ENCODE data around the gene EPAS1. TPM values are rescaled to one million over a fixed set of nuclear protein-coding genes. Genes with fewer than 3 reads are reported as not detected.

EPAS1 gene
- total and polyA plus RNA-seq, 12 donors: 25.2 to 307 (median 175) TPM

GRCh38 chr2:46364797-46365457 lies 67.7 kb downstream of the EPAS1 start:
- H3K4me1 ChIP-seq (replicated peaks in 1 of 2): no peaks in the 10 kb centered on the region
- H3K27me3 ChIP-seq: no peaks in the 10 kb centered on the region
- no peak overlapping the region for H3K27ac ChIP-seq
- intact Hi-C loops (cut with DNase I): loop anchor here (5.0 to 10.0 kb wide), 3 partner anchors 90 to 358 kb away; no protein-coding TSS in a partner anchor
- TF ChIP-seq, protein P1, sequence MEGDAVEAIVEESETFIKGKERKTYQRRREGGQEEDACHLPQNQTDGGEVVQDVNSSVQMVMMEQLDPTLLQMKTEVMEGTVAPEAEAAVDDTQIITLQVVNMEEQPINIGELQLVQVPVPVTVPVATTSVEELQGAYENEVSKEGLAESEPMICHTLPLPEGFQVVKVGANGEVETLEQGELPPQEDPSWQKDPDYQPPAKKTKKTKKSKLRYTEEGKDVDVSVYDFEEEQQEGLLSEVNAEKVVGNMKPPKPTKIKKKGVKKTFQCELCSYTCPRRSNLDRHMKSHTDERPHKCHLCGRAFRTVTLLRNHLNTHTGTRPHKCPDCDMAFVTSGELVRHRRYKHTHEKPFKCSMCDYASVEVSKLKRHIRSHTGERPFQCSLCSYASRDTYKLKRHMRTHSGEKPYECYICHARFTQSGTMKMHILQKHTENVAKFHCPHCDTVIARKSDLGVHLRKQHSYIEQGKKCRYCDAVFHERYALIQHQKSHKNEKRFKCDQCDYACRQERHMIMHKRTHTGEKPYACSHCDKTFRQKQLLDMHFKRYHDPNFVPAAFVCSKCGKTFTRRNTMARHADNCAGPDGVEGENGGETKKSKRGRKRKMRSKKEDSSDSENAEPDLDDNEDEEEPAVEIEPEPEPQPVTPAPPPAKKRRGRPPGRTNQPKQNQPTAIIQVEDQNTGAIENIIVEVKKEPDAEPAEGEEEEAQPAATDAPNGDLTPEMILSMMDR (IDR thresholded peaks at IDR 0.05): peak; percentile 68 to 86 (median 80)
- TF ChIP-seq POLR2A (IDR thresholded peaks at IDR 0.05): no peak
- peak in 5 of 7 donors; percentile 28 to 73 (median 58) for DNase-seq
- H3K36me3 ChIP-seq (replicated peaks in 1 of 2): peaks cover 0 to 42% of the 10 kb centered on the region in 2 donors
- no peaks in the 10 kb centered on the region for H3K9me3 ChIP-seq (replicated peaks in 1 of 3)
- no peak overlapping the region for H3K4me3 ChIP-seq
- WGBS, 4 donors: 51 to 60% (median 58%) methylated on average over 4 of the region's 4 CpGs

DNA sequence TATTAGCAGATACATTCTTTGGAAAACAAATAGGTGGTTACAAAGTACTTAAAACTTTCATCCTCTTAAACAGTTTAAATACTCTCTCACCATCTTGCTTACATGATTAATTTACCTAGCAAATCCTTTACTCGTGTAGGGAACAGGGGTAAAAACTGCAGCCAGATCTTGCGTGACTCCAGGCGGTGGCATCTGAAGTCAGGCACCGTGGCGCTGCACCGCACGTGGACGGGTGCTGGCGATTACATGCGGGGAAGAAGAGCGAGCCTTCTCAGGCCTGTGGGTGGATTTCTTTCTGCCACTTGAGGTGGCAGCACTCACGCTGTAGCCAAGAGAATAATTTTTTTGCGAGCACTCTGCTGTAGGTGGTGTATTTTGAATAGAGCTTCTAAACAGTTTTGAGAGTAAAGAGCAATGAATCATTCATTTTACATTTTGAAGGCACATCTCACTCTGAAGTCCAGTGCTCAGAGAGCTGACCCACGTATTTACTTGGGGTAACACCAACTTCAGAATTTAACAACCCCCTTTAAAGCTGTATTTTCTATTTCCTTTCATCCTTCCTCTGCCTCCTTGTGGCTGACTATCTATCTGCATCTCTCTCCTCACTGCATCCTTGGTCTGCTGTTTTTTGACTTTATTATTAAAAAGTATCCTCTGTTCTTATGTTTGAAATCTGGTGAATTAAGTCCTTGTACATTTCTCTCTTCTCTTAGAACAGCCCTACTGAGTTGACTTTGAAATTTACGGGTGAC lies 68.9 kb downstream of the EPAS1 start:
- no peak overlapping the region for H3K27ac ChIP-seq
- peaks cover 0 to 47% of the 10 kb centered on the region in 2 donors for H3K36me3 ChIP-seq (replicated peaks in 1 of 2)
- no peaks in the 10 kb centered on the region for H3K9me3 ChIP-seq (replicated peaks in 1 of 3)
- no peaks in the 10 kb centered on the region for H3K4me1 ChIP-seq (replicated peaks in 1 of 2)
- 82 to 87% (median 85%) methylated on average over 15 of the region's 15 CpGs for WGBS, 4 donors
- no peaks in the 10 kb centered on the region for H3K27me3 ChIP-seq
- H3K4me3 ChIP-seq: no peak overlapping the region
- no peak for DNase-seq
- TF ChIP-seq, protein P1 (IDR thresholded peaks at IDR 0.05): peak in 3 of 6 experiments; percentile 3 to 47 (median 38)
- no peak for TF ChIP-seq POLR2A (IDR thresholded peaks at IDR 0.05)
- intact Hi-C loops (cut with DNase I): loop anchor here (5.0 to 10.0 kb wide), 3 partner anchors 89 to 359 kb away; no protein-coding TSS in a partner anchor

- no peak for DNase-seq
- Histone ChIP-seq H3K4me1 (replicated peaks in 1 of 2) (no peaks in the 10 kb centered on the region), H3K36me3 (replicated peaks in 1 of 2) (peaks cover 0 to 47% of the 10 kb centered on the region in 2 donors)
Observed at GRCh38 chr2:46366668-46367052, 69.5 kb downstream of the EPAS1 start.

GRCh38 chr2:46367286-46367685 lies 70.1 kb downstream of the EPAS1 start:
- Histone ChIP-seq H3K4me1 (replicated peaks in 1 of 2) (no peaks in the 10 kb centered on the region), H3K27ac (peak overlapping the region in 1 of 5 donors; percentile 4), H3K27me3 (no peaks in the 10 kb centered on the region), H3K4me3 (no peak overlapping the region), H3K9me3 (replicated peaks in 1 of 3) (no peaks in the 10 kb centered on the region), H3K36me3 (replicated peaks in 1 of 2) (peaks cover 0 to 47% of the 10 kb centered on the region in 2 donors)
- WGBS, 4 donors: 76 to 92% (median 87%) methylated on average over 3 to 6 of the region's 6 CpGs
- DNase-seq: no peak
- TF ChIP-seq POLR2A (IDR thresholded peaks at IDR 0.05): no peak
- TF ChIP-seq, protein P1 (IDR thresholded peaks at IDR 0.05): no peak
- intact Hi-C loops (cut with DNase I): loop anchor here (5.0 to 10.0 kb wide), 3 partner anchors 88 to 360 kb away; no protein-coding TSS in a partner anchor

More at GRCh38 chr2:46366668-46367052, 69.5 kb downstream of the EPAS1 start:
- TF ChIP-seq POLR2A (IDR thresholded peaks at IDR 0.05): no peak
- TF ChIP-seq, protein P1 (IDR thresholded peaks at IDR 0.05): no peak
- Histone ChIP-seq H3K4me3 (no peak overlapping the region), H3K27ac (no peak overlapping the region), H3K27me3 (no peaks in the 10 kb centered on the region), H3K9me3 (replicated peaks in 1 of 3) (no peaks in the 10 kb centered on the region)
- intact Hi-C loops (cut with DNase I): loop anchor here (5.0 to 10.0 kb wide), 3 partner anchors 88 to 359 kb away; no protein-coding TSS in a partner anchor
- 61 to 86% (median 67%) methylated on average over 9 of the region's 9 CpGs for WGBS, 4 donors

Measured in adrenal gland (tissue), 12 donors.